ENCODE data around the gene ECD. TPM values are rescaled to one million over a fixed set of nuclear protein-coding genes. Genes with fewer than 3 reads are reported as not detected.
"Not testable (repeated sequence)": the region's sequence is repeated elsewhere in the genome, so short reads cannot be mapped to it uniquely, and the experiment has no call there.

The ECD gene
- total RNA-seq, 1 experiment from 2014 or later: 25.4 TPM

DNA sequence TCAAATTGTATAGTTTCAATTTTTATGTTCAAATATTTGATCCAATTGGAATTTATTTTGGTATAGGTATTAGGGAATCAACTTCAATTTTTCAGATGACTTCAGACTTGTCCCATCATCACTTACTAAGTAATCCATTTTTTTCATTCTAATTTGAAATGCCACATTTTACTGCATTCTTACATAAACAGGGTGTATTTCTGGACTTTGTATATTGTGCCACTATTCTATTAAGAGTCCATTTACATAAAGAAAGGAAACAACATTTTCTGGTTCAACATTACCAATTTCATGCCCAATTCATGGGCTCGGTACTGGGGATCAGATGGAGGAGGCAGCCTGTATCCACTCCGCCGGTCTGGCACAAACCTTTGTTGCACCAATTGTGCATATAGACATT lies 15.8 kb downstream of the ECD start (continued):
- TF ChIP-seq, protein P1, sequence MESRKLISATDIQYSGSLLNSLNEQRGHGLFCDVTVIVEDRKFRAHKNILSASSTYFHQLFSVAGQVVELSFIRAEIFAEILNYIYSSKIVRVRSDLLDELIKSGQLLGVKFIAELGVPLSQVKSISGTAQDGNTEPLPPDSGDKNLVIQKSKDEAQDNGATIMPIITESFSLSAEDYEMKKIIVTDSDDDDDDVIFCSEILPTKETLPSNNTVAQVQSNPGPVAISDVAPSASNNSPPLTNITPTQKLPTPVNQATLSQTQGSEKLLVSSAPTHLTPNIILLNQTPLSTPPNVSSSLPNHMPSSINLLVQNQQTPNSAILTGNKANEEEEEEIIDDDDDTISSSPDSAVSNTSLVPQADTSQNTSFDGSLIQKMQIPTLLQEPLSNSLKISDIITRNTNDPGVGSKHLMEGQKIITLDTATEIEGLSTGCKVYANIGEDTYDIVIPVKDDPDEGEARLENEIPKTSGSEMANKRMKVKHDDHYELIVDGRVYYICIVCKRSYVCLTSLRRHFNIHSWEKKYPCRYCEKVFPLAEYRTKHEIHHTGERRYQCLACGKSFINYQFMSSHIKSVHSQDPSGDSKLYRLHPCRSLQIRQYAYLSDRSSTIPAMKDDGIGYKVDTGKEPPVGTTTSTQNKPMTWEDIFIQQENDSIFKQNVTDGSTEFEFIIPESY (IDR thresholded peaks at IDR 0.05; ENCODE audit: extremely low read depth, insufficient replicate concordance, low read length): no peak
- TF ChIP-seq, protein P2, sequence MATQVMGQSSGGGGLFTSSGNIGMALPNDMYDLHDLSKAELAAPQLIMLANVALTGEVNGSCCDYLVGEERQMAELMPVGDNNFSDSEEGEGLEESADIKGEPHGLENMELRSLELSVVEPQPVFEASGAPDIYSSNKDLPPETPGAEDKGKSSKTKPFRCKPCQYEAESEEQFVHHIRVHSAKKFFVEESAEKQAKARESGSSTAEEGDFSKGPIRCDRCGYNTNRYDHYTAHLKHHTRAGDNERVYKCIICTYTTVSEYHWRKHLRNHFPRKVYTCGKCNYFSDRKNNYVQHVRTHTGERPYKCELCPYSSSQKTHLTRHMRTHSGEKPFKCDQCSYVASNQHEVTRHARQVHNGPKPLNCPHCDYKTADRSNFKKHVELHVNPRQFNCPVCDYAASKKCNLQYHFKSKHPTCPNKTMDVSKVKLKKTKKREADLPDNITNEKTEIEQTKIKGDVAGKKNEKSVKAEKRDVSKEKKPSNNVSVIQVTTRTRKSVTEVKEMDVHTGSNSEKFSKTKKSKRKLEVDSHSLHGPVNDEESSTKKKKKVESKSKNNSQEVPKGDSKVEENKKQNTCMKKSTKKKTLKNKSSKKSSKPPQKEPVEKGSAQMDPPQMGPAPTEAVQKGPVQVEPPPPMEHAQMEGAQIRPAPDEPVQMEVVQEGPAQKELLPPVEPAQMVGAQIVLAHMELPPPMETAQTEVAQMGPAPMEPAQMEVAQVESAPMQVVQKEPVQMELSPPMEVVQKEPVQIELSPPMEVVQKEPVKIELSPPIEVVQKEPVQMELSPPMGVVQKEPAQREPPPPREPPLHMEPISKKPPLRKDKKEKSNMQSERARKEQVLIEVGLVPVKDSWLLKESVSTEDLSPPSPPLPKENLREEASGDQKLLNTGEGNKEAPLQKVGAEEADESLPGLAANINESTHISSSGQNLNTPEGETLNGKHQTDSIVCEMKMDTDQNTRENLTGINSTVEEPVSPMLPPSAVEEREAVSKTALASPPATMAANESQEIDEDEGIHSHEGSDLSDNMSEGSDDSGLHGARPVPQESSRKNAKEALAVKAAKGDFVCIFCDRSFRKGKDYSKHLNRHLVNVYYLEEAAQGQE (IDR thresholded peaks at IDR 0.05; ENCODE audit: low read depth): no peak
- TF ChIP-seq CBX3 (IDR thresholded peaks at IDR 0.05; ENCODE audit: low read depth) (no peak), EGR1 (IDR thresholded peaks at IDR 0.05; ENCODE audit: low read depth) (no peak)
- TF ChIP-seq, protein P3, sequence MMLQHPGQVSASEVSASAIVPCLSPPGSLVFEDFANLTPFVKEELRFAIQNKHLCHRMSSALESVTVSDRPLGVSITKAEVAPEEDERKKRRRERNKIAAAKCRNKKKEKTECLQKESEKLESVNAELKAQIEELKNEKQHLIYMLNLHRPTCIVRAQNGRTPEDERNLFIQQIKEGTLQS (IDR thresholded peaks at IDR 0.05): no peak

DNA sequence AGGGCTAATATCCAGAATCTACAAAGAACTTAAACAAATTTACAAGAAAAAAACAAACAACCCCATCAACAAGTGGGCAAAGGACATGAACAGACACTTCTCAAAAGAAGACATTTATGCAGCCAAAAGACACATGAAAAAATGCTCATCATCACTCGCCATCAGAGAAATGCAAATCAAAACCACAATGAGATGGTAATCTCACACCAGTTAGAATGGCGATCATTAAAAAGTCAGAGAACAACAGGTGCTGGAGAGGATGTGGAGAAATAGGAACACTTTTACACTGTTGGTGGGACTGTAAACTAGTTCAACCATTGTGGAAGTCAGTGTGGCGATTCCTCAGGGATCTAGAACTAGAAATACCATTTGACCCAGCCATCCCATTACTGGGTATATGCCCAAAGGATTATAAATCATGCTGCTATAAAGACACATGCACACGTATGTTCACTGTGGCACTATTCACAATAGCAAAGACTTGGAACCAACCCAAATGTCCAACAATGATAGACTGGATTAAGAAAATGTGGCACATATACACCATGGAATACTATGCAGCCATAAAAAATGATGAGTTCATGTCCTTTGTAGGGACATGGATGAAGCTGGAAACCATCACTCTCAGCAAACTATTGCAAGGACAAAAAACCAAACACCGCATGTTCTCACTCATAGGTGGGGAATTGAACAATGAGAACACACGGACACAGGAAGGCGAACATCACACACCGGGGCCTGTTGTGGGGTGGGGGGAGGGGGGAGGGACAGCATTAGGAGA lies 17.0 kb downstream of the ECD start:
- ATAC-seq; H3K4me1 ChIP-seq (ENCODE audit: control insufficient read depth in 1 of 2, insufficient read depth in 2 of 2, low read length in 2 of 2); CTCF ChIA-PET; H3K4me2 ChIP-seq (ENCODE audit: low read length); RAD21 ChIA-PET (ENCODE audit: low non-redundant PET in 1 of 2, low total read pairs in 2 of 2, uncharacterized antibody in 2 of 2, unreplicated experiment in 2 of 2); H3K4me3 ChIP-seq (replicated peaks in 1 of 2; ENCODE audit: low read depth in 1 of 2, low read length in 2 of 2); H3K27ac ChIP-seq (ENCODE audit: low read depth, low read length); H3K9me3 ChIP-seq (ENCODE audit: control insufficient read depth in 1 of 2, insufficient read depth in 1 of 2, low read depth in 1 of 2, low read length in 2 of 2); H4K20me1 ChIP-seq (ENCODE audit: insufficient read depth); BruUV-seq (replicated peaks); H3K9me2 ChIP-seq (ENCODE audit: insufficient read depth); DNase-seq (ENCODE audit: low read depth, low spot score); H3K9ac ChIP-seq (ENCODE audit: low read length); H3K27me3 ChIP-seq (ENCODE audit: insufficient read depth, low read length); intact Hi-C loops (cut with micrococcal nuclease); H2AFZ ChIP-seq (ENCODE audit: low read depth, low read length, poor library complexity, severe bottlenecking); POLR2A ChIA-PET: not testable (repeated sequence)
- Histone ChIP-seq H3K79me2 (ENCODE audit: insufficient read depth, low read length) (peaks cover 10% of the 10 kb centered on the region; the same call in 1 of the 2 replicates), H3K36me3 (ENCODE audit: control insufficient read depth in 1 of 2, insufficient read depth in 2 of 2, low read length in 2 of 2) (peaks cover 24 to 39% of the 10 kb centered on the region in 2 experiments)

All from HCT116 (cell line).